Measurements from ENCODE around the gene HOMEZ. TPM values are rescaled to one million over a fixed set of nuclear protein-coding genes. Genes with fewer than 3 reads are reported as not detected.

Gene HOMEZ
- total RNA-seq, 1 experiment from 2014 or later = 6.2 TPM

DNA sequence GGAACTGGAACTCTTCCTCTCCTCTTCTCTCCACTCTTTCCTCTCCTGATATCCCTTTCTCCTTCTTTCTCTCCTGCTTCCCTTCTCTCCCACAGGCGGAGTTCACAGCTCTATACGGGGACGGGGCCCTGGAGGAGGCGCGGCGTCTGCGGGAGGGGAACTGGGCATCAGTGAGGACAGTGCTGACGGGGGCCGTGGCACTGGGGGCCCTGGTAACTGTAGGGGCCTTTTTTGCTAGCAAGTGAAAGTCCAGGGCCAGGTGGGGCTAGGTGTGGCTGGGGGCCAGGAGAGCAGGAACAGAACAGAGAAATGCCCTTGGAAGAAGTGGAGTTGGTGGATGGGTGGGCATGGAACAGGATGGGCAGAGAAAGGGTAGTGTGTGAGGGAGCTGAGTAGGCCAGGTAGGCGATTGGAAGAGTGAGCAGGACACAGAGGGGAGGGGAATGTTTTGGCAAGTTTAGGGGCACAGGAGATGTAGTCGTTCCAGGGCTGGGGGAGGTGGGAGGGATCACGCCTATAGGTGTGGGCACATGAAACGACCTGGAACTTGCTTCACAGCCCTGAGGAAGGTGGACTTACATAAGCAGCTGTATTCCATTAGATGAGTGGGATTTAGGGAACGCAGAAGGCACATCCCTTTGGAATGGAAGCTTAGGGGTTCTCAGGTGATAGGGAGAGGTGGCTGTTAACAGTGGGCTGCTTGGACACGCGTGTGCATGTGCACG, 23.0 kb upstream of the HOMEZ start:
- Mint-ChIP-seq H3K4me1 (peaks cover 18 to 20% of the 10 kb centered on the region in 2 experiments), H3K36me3 (ENCODE audit: insufficient read depth in 1 of 3, low read depth in 3 of 3) (peaks cover 25 to 26% (median 25%) of the 10 kb centered on the region in 3 experiments), H3K4me3 (peak overlapping the region; percentile 90 to 91; a peak in 2 of 5 replicates), H3K27ac (no peak overlapping the region; a peak in 1 of 7 replicates), H3K27me3 (ENCODE audit: low read depth) (peaks cover 4% of the 10 kb centered on the region), H3K9me3 (no peaks in the 10 kb centered on the region)
- Histone ChIP-seq H4K5ac (ENCODE audit: insufficient read length, low read depth, low read length) (no peak overlapping the region), H4K91ac (ENCODE audit: insufficient read length, low read depth, low read length) (no peak overlapping the region), H3K4me1 (ENCODE audit: insufficient read depth, low read length) (no peaks in the 10 kb centered on the region; the same call in 1 of the 2 replicates), H3K23ac (ENCODE audit: insufficient read length, low read depth, low read length) (no peak overlapping the region), H3K9me3 (ENCODE audit: control insufficient read depth, low read depth, low read length) (no peaks in the 10 kb centered on the region), H3K27me3 (ENCODE audit: insufficient read depth, low read length) (no peaks in the 10 kb centered on the region), H4K8ac (replicated peaks; ENCODE audit: insufficient read length, low read depth, low read length) (no peak overlapping the region), H3K56ac (ENCODE audit: insufficient read length, low read depth, low read length) (no peak overlapping the region), H3T11ph (ENCODE audit: low read length) (no peak overlapping the region), H2AK5ac (ENCODE audit: insufficient read length, low read length) (no peak overlapping the region), H3K79me2 (ENCODE audit: insufficient read depth, low read length) (no peaks in the 10 kb centered on the region), H3K23me2 (ENCODE audit: insufficient read length, low read depth, low read length, poor library complexity, severe bottlenecking) (peaks cover 8% of the 10 kb centered on the region), H2BK120ac (ENCODE audit: low read depth, low read length, poor library complexity, severe bottlenecking) (no peak overlapping the region), H3K79me1 (ENCODE audit: insufficient read depth, low read depth, low read length, poor library complexity, severe bottlenecking) (peaks cover 6% of the 10 kb centered on the region), H2BK12ac (ENCODE audit: insufficient read length, low read depth, low read length) (no peak overlapping the region), H3K27ac (ENCODE audit: insufficient read length, low read depth, low read length) (no peak overlapping the region), H2AFZ (ENCODE audit: low read length) (no peak overlapping the region), H4K20me1 (ENCODE audit: control insufficient read depth, insufficient read depth, insufficient read length) (no peaks in the 10 kb centered on the region), H3K9ac (ENCODE audit: extremely low read depth, insufficient read length, low read length) (no peak overlapping the region), H3K18ac (ENCODE audit: insufficient read length, low read depth, low read length) (no peak overlapping the region), H2BK5ac (ENCODE audit: insufficient read length, low read length) (no peak overlapping the region), H3K4ac (ENCODE audit: low read depth, low read length) (no peak overlapping the region), H2BK20ac (ENCODE audit: low read depth, low read length, poor library complexity, severe bottlenecking) (no peak overlapping the region), H3K4me2 (ENCODE audit: insufficient read depth, insufficient read length, low read length) (no peak overlapping the region), H2BK15ac (ENCODE audit: low read depth, low read length) (no peak overlapping the region), H3K14ac (ENCODE audit: insufficient read depth, low read length) (no peak overlapping the region)
- no peak for DNase-seq
- TF ChIP-seq, protein P1, sequence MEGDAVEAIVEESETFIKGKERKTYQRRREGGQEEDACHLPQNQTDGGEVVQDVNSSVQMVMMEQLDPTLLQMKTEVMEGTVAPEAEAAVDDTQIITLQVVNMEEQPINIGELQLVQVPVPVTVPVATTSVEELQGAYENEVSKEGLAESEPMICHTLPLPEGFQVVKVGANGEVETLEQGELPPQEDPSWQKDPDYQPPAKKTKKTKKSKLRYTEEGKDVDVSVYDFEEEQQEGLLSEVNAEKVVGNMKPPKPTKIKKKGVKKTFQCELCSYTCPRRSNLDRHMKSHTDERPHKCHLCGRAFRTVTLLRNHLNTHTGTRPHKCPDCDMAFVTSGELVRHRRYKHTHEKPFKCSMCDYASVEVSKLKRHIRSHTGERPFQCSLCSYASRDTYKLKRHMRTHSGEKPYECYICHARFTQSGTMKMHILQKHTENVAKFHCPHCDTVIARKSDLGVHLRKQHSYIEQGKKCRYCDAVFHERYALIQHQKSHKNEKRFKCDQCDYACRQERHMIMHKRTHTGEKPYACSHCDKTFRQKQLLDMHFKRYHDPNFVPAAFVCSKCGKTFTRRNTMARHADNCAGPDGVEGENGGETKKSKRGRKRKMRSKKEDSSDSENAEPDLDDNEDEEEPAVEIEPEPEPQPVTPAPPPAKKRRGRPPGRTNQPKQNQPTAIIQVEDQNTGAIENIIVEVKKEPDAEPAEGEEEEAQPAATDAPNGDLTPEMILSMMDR (conservative IDR thresholded peaks at IDR 0.05) = no peak
- no CpG with 5 or more reads among the region's 17 CpGs for WGBS (ENCODE audit: extremely low coverage, insufficient read length, low lambda C conversion rate)
